HCT116 (cell line): ENCODE results near the gene GMDS. TPM values are rescaled to one million over a fixed set of nuclear protein-coding genes. Genes with fewer than 3 reads are reported as not detected.

ENCODE experiments used
- ATAC-seq: fragments of 200-7000 bp; cut with Tn5 transposase; 2 replicates; pipeline ENCODE4 v1.9.1; 2020; ENCODE audit warnings: mild to moderate bottlenecking, moderate library complexity
- BruUV-seq: library from RNA; stranded (reverse); fragments of 400-500 nt; replicated peaks from 2 replicates; lab custom pipeline; 2021; lab: Mats Ljungman, UMichigan
- CTCF ChIA-PET: fragments of 300-600 bp; sonication (Branson Sonifier 250); formaldehyde crosslinking; loops from one replicate; lab custom pipeline; 2021; ENCODE audit warnings: antibody characterized with exemption; lab: Charles Lee
- POLR2A ChIA-PET: fragments of 300-600, 350-600 bp; sonication (Branson Sonifier 250); formaldehyde crosslinking; loops from one replicate; lab custom pipeline; 2021; ENCODE audit warnings: antibody characterized with exemption; lab: Charles Lee
- RAD21 ChIA-PET, 2 experiments: fragments of 300-600 bp; sonication (Branson Sonifier 250); formaldehyde crosslinking; loops; one replicate each; lab custom pipeline; 2023; ENCODE audit warnings: low total read pairs in 2 of 2; ENCODE audit not compliant: uncharacterized antibody in 2 of 2, unreplicated experiment in 2 of 2, low non-redundant PET in 1 of 2; lab: Charles Lee
- DNase-seq: peaks from one replicate; pipeline ENCODE4 v3.0.0-alpha.2; 2010; ENCODE audit warnings: low read depth, low spot score
- H2AFZ ChIP-seq: fragments of 200-600 bp; shearing (Covaris generic), sonication (generic); 2 replicates; pipeline ENCODE4 v1.6.1; 2017; ENCODE audit warnings: low read depth, mixed run types, mixed read lengths, antibody characterized with exemption, low read length; ENCODE audit not compliant: poor library complexity, severe bottlenecking
- H3K27ac ChIP-seq: 2 replicates; pipeline ENCODE4 v1.5.1; 2012; ENCODE audit warnings: low read depth, low read length
- H3K27me3 ChIP-seq: fragments of 200-600 bp; sonication (generic); 2 replicates; pipeline ENCODE4 v1.6.1; 2016; ENCODE audit warnings: mixed run types, low read length, mixed read lengths; ENCODE audit not compliant: insufficient read depth
- H3K36me3 ChIP-seq, 2 experiments: fragments of 200-500 bp in 1 of 2; fragments of 200-600 bp in 1 of 2; sonication (Bioruptor generic) in 1 of 2; sonication (generic) in 1 of 2; 2 replicates each; pipeline versions ENCODE4 v1.5.1 to v1.6.1; 2014 to 2016; ENCODE audit warnings: low read length in 2 of 2, inconsistent platforms in 1 of 2, mixed read lengths in 1 of 2, mixed run types in 1 of 2; ENCODE audit not compliant: insufficient read depth in 2 of 2, control insufficient read depth in 1 of 2
- H3K4me1 ChIP-seq, 2 experiments: fragments of 200-600 bp in 1 of 2; sonication (generic) in 1 of 2; 2 replicates each; pipeline versions ENCODE4 v1.5.1 to v1.6.1; 2012 to 2017; ENCODE audit warnings: low read length in 2 of 2, inconsistent platforms in 1 of 2, mild to moderate bottlenecking in 1 of 2, mixed read lengths in 1 of 2, mixed run types in 1 of 2, moderate library complexity in 1 of 2; ENCODE audit not compliant: insufficient read depth in 2 of 2, control insufficient read depth in 1 of 2
- H3K4me2 ChIP-seq: fragments of 200-600 bp; sonication (generic); 2 replicates; pipeline ENCODE4 v1.6.1; 2017; ENCODE audit warnings: mixed run types, low read length, mixed read lengths
- H3K4me3 ChIP-seq, 2 experiments: fragments of 200-600 bp in 1 of 2; sonication (generic) in 1 of 2; replicated peaks in 1 of 2; 2 replicates each; pipeline ENCODE4 v1.5.1; 2011 to 2016; ENCODE audit warnings: low read length in 2 of 2, control low read depth in 1 of 2, low read depth in 1 of 2, mild to moderate bottlenecking in 1 of 2, mixed read lengths in 1 of 2, mixed run types in 1 of 2
- H3K79me2 ChIP-seq: fragments of 200-600 bp; sonication (generic); 2 replicates; pipeline ENCODE4 v1.6.1; 2017; ENCODE audit warnings: mild to moderate bottlenecking, mixed run types, low read length, moderate library complexity, mixed read lengths; ENCODE audit not compliant: insufficient read depth
- H3K9ac ChIP-seq: fragments of 200-600 bp; sonication (generic); 2 replicates; pipeline ENCODE4 v1.6.1; 2016; ENCODE audit warnings: low read length, mixed read lengths
- H3K9me2 ChIP-seq: fragments of 200-600 bp; sonication (generic), shearing (Covaris generic); 2 replicates; pipeline ENCODE4 v1.6.1; 2017; ENCODE audit warnings: mixed run types, mild to moderate bottlenecking, moderate library complexity; ENCODE audit not compliant: insufficient read depth
- H3K9me3 ChIP-seq, 2 experiments: fragments of 200-500 bp in 1 of 2; fragments of 200-600 bp in 1 of 2; sonication (Bioruptor generic) in 1 of 2; sonication (generic) in 1 of 2; 2 replicates each; pipeline ENCODE4 v1.6.1; 2014 to 2017; ENCODE audit warnings: low read length in 2 of 2, mixed read lengths in 2 of 2, inconsistent platforms in 1 of 2, low read depth in 1 of 2, mild to moderate bottlenecking in 1 of 2, mixed run types in 1 of 2, moderate library complexity in 1 of 2; ENCODE audit not compliant: control insufficient read depth in 1 of 2, insufficient read depth in 1 of 2
- H4K20me1 ChIP-seq: fragments of 200-600 bp; sonication (generic), shearing (Covaris generic); 2 replicates; pipeline ENCODE4 v1.6.1; 2017; ENCODE audit warnings: mixed run types, mild to moderate bottlenecking, moderate library complexity; ENCODE audit not compliant: insufficient read depth
- CBX3 ChIP-seq: IDR thresholded peaks from 2 replicates; pipeline ENCODE4 v1.6.1; 2012; ENCODE audit warnings: low read depth
- CEBPB ChIP-seq: IDR thresholded peaks from 2 replicates; pipeline ENCODE4 v1.6.1; 2012; ENCODE audit warnings: low read depth
- CTCF ChIP-seq, 3 experiments: fragments of 200-600 bp in 1 of 3; sonication (generic) in 1 of 3; IDR thresholded peaks in 2 of 3; conservative IDR thresholded peaks in 1 of 3; 2 replicates each; pipeline ENCODE4 v1.5.1; 2012 to 2017; ENCODE audit warnings: low read depth in 2 of 3, low read length in 2 of 3, antibody characterized with exemption in 1 of 3, borderline replicate concordance in 1 of 3, control low read depth in 1 of 3, mild to moderate bottlenecking in 1 of 3, mixed read lengths in 1 of 3, mixed run types in 1 of 3, moderate library complexity in 1 of 3; ENCODE audit not compliant: insufficient read depth in 1 of 3
- ELF1 ChIP-seq: IDR thresholded peaks from 2 replicates; pipeline ENCODE4 v1.6.1; 2012; ENCODE audit warnings: low read depth, borderline replicate concordance
- EZH2phosphoT487 ChIP-seq: fragments of 200-600 bp; IDR thresholded peaks from 2 replicates; pipeline ENCODE4 v1.6.1; 2018; ENCODE audit warnings: antibody characterized with exemption, borderline replicate concordance
- POLR2A ChIP-seq: IDR thresholded peaks from 2 replicates; pipeline ENCODE4 v1.7.0; 2011; ENCODE audit warnings: borderline replicate concordance; ENCODE audit not compliant: insufficient read depth, insufficient read length; ENCODE audit errors: extremely low read depth
- POLR2AphosphoS5 ChIP-seq: IDR thresholded peaks from 2 replicates; pipeline ENCODE4 v1.6.1; 2011; ENCODE audit warnings: mild to moderate bottlenecking, low read depth, low read length, moderate library complexity
- RAD21 ChIP-seq: IDR thresholded peaks from 2 replicates; pipeline ENCODE4 v1.6.1; 2012; ENCODE audit warnings: low read depth, mild to moderate bottlenecking
- SIN3A ChIP-seq: IDR thresholded peaks from 2 replicates; pipeline ENCODE4 v1.6.1; 2012; ENCODE audit warnings: low read depth
- SRF ChIP-seq: IDR thresholded peaks from 2 replicates; pipeline ENCODE4 v1.6.1; 2012; ENCODE audit warnings: low read depth
- TCF7L2 ChIP-seq: IDR thresholded peaks from 2 replicates; pipeline ENCODE4 v1.7.0; 2011; ENCODE audit warnings: borderline replicate concordance, inconsistent platforms; ENCODE audit not compliant: insufficient read depth, insufficient read length; ENCODE audit errors: extremely low read depth
- YY1 ChIP-seq: IDR thresholded peaks from 2 replicates; pipeline ENCODE4 v1.6.1; 2011; ENCODE audit warnings: low read length, low read depth, moderate library complexity, mild to moderate bottlenecking; ENCODE audit not compliant: insufficient replicate concordance; ENCODE audit errors: extremely low read depth
- ZBTB33 ChIP-seq: IDR thresholded peaks from 2 replicates; pipeline ENCODE4 v1.6.1; 2011; ENCODE audit warnings: mild to moderate bottlenecking, low read length, moderate library complexity; ENCODE audit not compliant: insufficient replicate concordance; ENCODE audit errors: extremely low read depth
- intact Hi-C: fragments of 100-400 bp; cut with micrococcal nuclease; formaldehyde crosslinking; loops from 2 replicates; pipeline ENCODE4 v1.10.0; 2022
- total RNA-seq: library from RNA; stranded (reverse); gene quantifications from one replicate; pipeline ENCODE4 v1.2.1, GENCODE V29; 2021; ENCODE audit not compliant: unreplicated experiment
- TF ChIP-seq, protein P1 (sequence below): IDR thresholded peaks from 2 replicates; pipeline ENCODE4 v1.6.1; 2012; ENCODE audit warnings: low read depth

The GMDS gene
- total RNA-seq, 1 experiment from 2014 or later: 34.4 TPM

DNA sequence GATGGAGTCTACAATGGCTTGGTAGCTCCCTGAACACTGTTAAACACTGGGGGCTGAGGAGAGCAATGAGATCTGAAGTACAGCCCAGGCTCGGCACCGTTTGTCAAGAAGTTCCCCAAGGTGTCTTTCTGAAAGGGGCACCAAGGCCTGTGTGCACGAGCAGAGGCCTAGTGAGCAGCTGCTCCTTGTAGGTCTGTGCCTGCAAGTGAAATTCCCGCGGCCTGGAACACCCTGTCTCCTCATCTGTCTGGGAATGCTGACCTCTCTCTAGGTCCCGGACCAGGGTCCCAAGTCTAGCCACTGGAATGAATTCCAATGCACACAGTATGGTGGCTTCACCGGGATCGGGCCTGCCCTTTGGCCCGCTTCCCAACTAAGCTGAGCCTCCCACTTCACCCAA is 500.9 kb downstream of the GMDS start:
- no peaks in the 10 kb centered on the region for H3K27me3 ChIP-seq
- ATAC-seq: no peak
- H3K9ac ChIP-seq: no peak overlapping the region
- POLR2A ChIA-PET: no interaction called here
- H3K27ac ChIP-seq: no peak overlapping the region
- H4K20me1 ChIP-seq: no peaks in the 10 kb centered on the region
- intact Hi-C loops: no loop called here
- H3K36me3 ChIP-seq: no peaks in the 10 kb centered on the region
- no peak overlapping the region for H3K4me3 ChIP-seq
- H3K9me3 ChIP-seq: no peaks in the 10 kb centered on the region
- RAD21 ChIA-PET: no interaction called here
- no peak overlapping the region for H2AFZ ChIP-seq
- DNase-seq: no peak
- H3K4me1 ChIP-seq: no peaks in the 10 kb centered on the region
- BruUV-seq: no TSS peak
- no peak for TF ChIP-seq ELF1
- TF ChIP-seq SRF: no peak
- TF ChIP-seq SIN3A: no peak
- no peak for TF ChIP-seq RAD21
- TF ChIP-seq, protein P1, sequence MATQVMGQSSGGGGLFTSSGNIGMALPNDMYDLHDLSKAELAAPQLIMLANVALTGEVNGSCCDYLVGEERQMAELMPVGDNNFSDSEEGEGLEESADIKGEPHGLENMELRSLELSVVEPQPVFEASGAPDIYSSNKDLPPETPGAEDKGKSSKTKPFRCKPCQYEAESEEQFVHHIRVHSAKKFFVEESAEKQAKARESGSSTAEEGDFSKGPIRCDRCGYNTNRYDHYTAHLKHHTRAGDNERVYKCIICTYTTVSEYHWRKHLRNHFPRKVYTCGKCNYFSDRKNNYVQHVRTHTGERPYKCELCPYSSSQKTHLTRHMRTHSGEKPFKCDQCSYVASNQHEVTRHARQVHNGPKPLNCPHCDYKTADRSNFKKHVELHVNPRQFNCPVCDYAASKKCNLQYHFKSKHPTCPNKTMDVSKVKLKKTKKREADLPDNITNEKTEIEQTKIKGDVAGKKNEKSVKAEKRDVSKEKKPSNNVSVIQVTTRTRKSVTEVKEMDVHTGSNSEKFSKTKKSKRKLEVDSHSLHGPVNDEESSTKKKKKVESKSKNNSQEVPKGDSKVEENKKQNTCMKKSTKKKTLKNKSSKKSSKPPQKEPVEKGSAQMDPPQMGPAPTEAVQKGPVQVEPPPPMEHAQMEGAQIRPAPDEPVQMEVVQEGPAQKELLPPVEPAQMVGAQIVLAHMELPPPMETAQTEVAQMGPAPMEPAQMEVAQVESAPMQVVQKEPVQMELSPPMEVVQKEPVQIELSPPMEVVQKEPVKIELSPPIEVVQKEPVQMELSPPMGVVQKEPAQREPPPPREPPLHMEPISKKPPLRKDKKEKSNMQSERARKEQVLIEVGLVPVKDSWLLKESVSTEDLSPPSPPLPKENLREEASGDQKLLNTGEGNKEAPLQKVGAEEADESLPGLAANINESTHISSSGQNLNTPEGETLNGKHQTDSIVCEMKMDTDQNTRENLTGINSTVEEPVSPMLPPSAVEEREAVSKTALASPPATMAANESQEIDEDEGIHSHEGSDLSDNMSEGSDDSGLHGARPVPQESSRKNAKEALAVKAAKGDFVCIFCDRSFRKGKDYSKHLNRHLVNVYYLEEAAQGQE: no peak
- no peak for TF ChIP-seq POLR2AphosphoS5
- TF ChIP-seq CBX3: no peak
- TF ChIP-seq CEBPB: no peak
- no peak for TF ChIP-seq TCF7L2
- TF ChIP-seq EZH2phosphoT487: no peak
- no peak for TF ChIP-seq CTCF (IDR thresholded peaks at IDR 0.05 in 2 of 3, conservative IDR thresholded peaks at IDR 0.05 in 1 of 3; ENCODE audit: borderline replicate concordance in 1 of 3, insufficient read depth in 1 of 3, low read depth in 2 of 3, low read length in 2 of 3)
- no peak for TF ChIP-seq ZBTB33
- no peak for TF ChIP-seq POLR2A
- TF ChIP-seq YY1: no peak
- H3K9me2 ChIP-seq: no peaks in the 10 kb centered on the region
- CTCF ChIA-PET: no interaction called here
- H3K4me2 ChIP-seq: no peak overlapping the region
- H3K79me2 ChIP-seq: no peaks in the 10 kb centered on the region
